ENCODE measurements around the gene CYTH1. TPM values are rescaled to one million over a fixed set of nuclear protein-coding genes. Genes with fewer than 3 reads are reported as not detected.

Gene CYTH1
- total RNA-seq, 2 experiments from 2014 or later = 73.0 to 148 TPM

DNA sequence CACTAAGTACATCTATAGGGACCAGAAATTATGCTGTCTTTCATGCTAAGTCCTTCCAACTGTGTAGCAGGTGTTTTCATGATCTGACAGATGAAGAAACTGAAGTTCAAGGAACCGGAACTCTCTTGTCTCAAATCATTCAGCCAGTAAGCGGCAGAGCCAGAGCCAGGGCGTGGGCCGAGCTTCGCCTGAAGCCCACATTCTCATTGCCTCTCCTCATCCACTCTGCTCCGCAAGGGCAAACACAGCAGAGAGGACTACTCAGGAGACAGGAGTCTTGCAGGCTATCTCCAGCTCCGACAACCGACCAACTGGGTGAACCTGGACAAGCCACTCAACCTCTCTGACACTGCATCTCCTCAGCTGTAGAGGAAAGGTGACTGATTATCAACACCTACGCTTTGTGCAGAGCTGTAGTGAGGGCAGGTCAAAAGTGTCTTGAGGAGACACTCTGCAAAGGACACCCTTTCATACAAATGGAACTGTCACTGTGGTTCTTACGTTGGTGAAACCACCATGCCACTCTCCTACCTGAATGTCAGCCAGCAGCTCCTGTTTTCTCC, 72.9 kb downstream of the CYTH1 start:
- BruUV-seq (replicated peaks) = TSS peak; percentile 67

GRCh38 chr17:78708510-78708973, 73.5 kb downstream of the CYTH1 start:
- H3K4me3 ChIP-seq (ENCODE audit: low read depth, low read length, poor library complexity, severe bottlenecking) = peak overlapping the region; percentile 41
- no TSS peak for BruUV-seq (replicated peaks)
- POLR2A ChIA-PET = interaction anchor here (0.5 to 4.5 kb wide), 7 partner anchors 9 to 516 kb away, joined by 3 to 47 read pairs (median 4); no protein-coding TSS in a partner anchor
- peak; percentile 90 for DNase-seq (ENCODE audit: low spot score)
- CTCF ChIA-PET (ENCODE audit: unreplicated experiment) = interaction anchor here (0.7 to 1.6 kb wide), 4 partner anchors 10 to 34 kb away, joined by 3 to 8 read pairs (median 4); no protein-coding TSS in a partner anchor
- H2AFZ ChIP-seq (ENCODE audit: low read length) = no peak overlapping the region
- peaks cover 53% of the 10 kb centered on the region for H3K36me3 ChIP-seq (ENCODE audit: insufficient read depth, low read length)
- H4K20me1 ChIP-seq (ENCODE audit: insufficient read depth, low read length) = peaks cover 6% of the 10 kb centered on the region; the same call in 1 of the 2 replicates
- H3K27ac ChIP-seq (ENCODE audit: low read depth, low read length, poor library complexity, severe bottlenecking) = peak overlapping the region; percentile 90
- peaks cover 84% of the 10 kb centered on the region for H3K4me1 ChIP-seq (ENCODE audit: insufficient read depth, low read length, poor library complexity, severe bottlenecking)
- intact Hi-C loops (cut with micrococcal nuclease; ENCODE audit: unreplicated experiment) = loop anchor here (1.0 to 10.0 kb wide), 6 partner anchors 36 to 344 kb away; partner anchors contain the start of gene SOCS3
- H3K4me2 ChIP-seq (ENCODE audit: low read length) = peak overlapping the region; percentile 70
- H3K79me2 ChIP-seq (ENCODE audit: insufficient read depth, low read depth, low read length) = peaks cover 68% of the 10 kb centered on the region
- no peak for TF ChIP-seq EZH2phosphoT487 (IDR thresholded peaks at IDR 0.05; ENCODE audit: borderline replicate concordance, low read depth, low read length)
- TF ChIP-seq CTCF (conservative IDR thresholded peaks at IDR 0.05; ENCODE audit: low read length) = peak; percentile 100
- H3K9me3 ChIP-seq (ENCODE audit: low read length) = no peaks in the 10 kb centered on the region
- no peaks in the 10 kb centered on the region for H3K9me2 ChIP-seq (ENCODE audit: insufficient read depth, low read length)

More for the DNA sequence above, 72.9 kb downstream of the CYTH1 start:
- TF ChIP-seq CTCF (conservative IDR thresholded peaks at IDR 0.05; ENCODE audit: low read length) = no peak
- no peak for TF ChIP-seq EZH2phosphoT487 (IDR thresholded peaks at IDR 0.05; ENCODE audit: borderline replicate concordance, low read depth, low read length)
- intact Hi-C loops (cut with micrococcal nuclease; ENCODE audit: unreplicated experiment) = loop anchor here (2.0 to 10.0 kb wide), 5 partner anchors 36 to 344 kb away; partner anchors contain the start of gene SOCS3
- Histone ChIP-seq H3K4me3 (ENCODE audit: low read depth, low read length, poor library complexity, severe bottlenecking) (peak overlapping the region; percentile 41), H3K4me1 (ENCODE audit: insufficient read depth, low read length, poor library complexity, severe bottlenecking) (peaks cover 91% of the 10 kb centered on the region), H3K79me2 (ENCODE audit: insufficient read depth, low read depth, low read length) (peaks cover 75% of the 10 kb centered on the region), H3K9me3 (ENCODE audit: low read length) (no peaks in the 10 kb centered on the region), H2AFZ (ENCODE audit: low read length) (no peak overlapping the region), H3K4me2 (ENCODE audit: low read length) (peak overlapping the region; percentile 70), H3K27ac (ENCODE audit: low read depth, low read length, poor library complexity, severe bottlenecking) (peak overlapping the region; percentile 90), H3K36me3 (ENCODE audit: insufficient read depth, low read length) (peaks cover 47% of the 10 kb centered on the region), H3K9me2 (ENCODE audit: insufficient read depth, low read length) (no peaks in the 10 kb centered on the region), H4K20me1 (ENCODE audit: insufficient read depth, low read length) (peaks cover 6% of the 10 kb centered on the region; the same call in 1 of the 2 replicates)
- CTCF ChIA-PET (ENCODE audit: unreplicated experiment) = interaction anchor here (0.7 to 1.6 kb wide), 7 partner anchors 9 to 33 kb away, joined by 3 to 8 read pairs (median 4); no protein-coding TSS in a partner anchor
- POLR2A ChIA-PET = interaction anchor here (0.6 to 4.5 kb wide), 8 partner anchors 9 to 516 kb away, joined by 3 to 47 read pairs (median 6); no protein-coding TSS in a partner anchor
- DNase-seq (ENCODE audit: low spot score) = peak; percentile 94

All from OCI-LY7 (cell line).